Measurements from ENCODE around the gene ADGRV1.

Gene ADGRV1

GRCh38 chr5:90899014-90899604 is 340.5 kb downstream of the ADGRV1 start:
- no peak for FAIRE-seq

DNA sequence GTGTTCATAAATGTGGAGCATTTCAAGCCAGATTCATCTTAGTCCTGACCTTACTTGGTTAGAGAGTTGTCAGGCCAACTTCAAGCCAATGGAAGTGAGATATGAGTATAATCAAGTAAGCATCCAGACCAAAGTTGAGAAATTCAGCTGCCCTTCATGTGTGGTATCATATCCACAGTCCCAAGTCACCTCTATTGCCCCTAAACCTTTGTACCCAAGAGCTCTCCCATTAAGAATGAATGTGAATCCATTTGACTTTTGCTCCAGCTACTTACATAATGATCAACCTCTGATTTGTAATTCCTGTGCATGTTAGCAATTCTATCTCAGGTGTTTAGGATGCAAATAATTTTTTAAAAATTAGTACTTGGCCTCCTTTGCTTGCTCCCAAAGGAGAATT is 342.7 kb downstream of the ADGRV1 start:
- TF ChIP-seq, protein P1, sequence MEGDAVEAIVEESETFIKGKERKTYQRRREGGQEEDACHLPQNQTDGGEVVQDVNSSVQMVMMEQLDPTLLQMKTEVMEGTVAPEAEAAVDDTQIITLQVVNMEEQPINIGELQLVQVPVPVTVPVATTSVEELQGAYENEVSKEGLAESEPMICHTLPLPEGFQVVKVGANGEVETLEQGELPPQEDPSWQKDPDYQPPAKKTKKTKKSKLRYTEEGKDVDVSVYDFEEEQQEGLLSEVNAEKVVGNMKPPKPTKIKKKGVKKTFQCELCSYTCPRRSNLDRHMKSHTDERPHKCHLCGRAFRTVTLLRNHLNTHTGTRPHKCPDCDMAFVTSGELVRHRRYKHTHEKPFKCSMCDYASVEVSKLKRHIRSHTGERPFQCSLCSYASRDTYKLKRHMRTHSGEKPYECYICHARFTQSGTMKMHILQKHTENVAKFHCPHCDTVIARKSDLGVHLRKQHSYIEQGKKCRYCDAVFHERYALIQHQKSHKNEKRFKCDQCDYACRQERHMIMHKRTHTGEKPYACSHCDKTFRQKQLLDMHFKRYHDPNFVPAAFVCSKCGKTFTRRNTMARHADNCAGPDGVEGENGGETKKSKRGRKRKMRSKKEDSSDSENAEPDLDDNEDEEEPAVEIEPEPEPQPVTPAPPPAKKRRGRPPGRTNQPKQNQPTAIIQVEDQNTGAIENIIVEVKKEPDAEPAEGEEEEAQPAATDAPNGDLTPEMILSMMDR (IDR thresholded peaks at IDR 0.05; ENCODE audit: insufficient read depth, missing control alignments) = no peak
- no peak for DNase-seq (ENCODE audit: insufficient read length, low spot score)
- no peak for FAIRE-seq

More at GRCh38 chr5:90899014-90899604, 340.5 kb downstream of the ADGRV1 start:
- DNase-seq (ENCODE audit: insufficient read length, low spot score) = no peak
- TF ChIP-seq, protein P1 (IDR thresholded peaks at IDR 0.05; ENCODE audit: insufficient read depth, missing control alignments) = no peak

DNA sequence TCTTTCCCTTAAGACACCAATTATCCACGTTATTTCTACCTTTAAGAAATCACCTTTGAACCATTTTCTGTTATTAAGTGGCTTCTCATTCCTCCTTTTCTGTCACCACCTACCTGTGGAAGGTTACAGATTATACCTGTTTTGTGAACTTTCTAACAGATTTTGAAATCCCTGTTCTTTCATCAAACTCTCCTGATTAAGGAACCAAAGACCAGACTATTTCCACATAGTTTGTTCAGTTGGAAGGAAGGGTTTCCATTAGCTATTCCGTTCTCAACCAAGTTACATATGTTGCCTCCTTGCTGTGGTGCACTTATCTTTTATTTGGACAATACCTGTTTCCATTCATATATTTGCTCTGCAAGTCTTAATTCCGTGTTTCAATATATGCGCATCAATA is 343.6 kb downstream of the ADGRV1 start:
- TF ChIP-seq, protein P1 (IDR thresholded peaks at IDR 0.05; ENCODE audit: insufficient read depth, missing control alignments) = no peak
- FAIRE-seq (no peak), DNase-seq (ENCODE audit: insufficient read length, low spot score) (no peak)

GRCh38 chr5:90902651-90903386 is 344.2 kb downstream of the ADGRV1 start:
- TF ChIP-seq, protein P1 (IDR thresholded peaks at IDR 0.05; ENCODE audit: insufficient read depth, missing control alignments) = no peak
- DNase-seq (ENCODE audit: insufficient read length, low spot score) (no peak), FAIRE-seq (no peak)

DNA sequence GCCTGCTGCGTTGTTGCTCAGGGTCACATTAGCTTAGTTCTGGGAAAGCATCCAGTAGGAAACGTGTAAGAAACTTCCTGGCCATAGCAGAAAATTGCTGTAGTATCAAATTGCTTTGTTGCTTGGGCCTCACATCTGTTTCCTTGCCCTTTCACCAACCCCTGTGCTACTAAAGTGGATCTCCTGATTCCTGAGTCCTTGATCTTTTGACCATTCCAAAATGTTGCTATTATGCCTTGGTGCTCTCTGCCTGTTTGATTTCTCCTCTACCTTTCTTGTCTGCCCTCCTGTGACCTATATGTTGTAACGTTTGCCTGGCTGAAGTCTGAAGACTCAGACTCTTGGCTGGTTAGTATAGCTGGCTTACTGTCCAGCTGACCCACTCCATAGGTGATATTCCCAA is 350.5 kb downstream of the ADGRV1 start:
- no peak for FAIRE-seq
- TF ChIP-seq, protein P1 (IDR thresholded peaks at IDR 0.05; ENCODE audit: insufficient read depth, missing control alignments) = no peak
- DNase-seq (ENCODE audit: insufficient read length, low spot score) = no peak

DNA sequence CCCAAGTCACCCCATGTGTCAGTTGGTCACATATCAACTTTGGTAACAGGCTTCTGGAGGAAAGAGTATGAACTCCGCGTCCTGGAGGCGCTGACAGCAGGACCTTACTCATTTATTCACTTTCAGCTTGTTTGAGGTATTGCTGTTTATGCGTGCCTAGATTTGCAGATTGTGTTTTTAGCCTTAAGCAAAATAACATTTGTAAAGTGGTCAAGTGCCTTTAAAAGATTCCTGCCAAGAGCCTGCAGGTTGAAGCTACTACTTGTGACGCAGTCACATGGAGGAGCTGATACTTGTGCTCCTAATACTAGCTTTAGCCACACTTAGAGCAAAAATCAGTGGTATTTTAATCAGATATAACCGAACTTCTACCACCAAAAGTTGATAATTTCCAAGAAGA is 351.3 kb downstream of the ADGRV1 start:
- DNase-seq (ENCODE audit: insufficient read length, low spot score) (no peak), FAIRE-seq (no peak)
- TF ChIP-seq, protein P1 (IDR thresholded peaks at IDR 0.05; ENCODE audit: insufficient read depth, missing control alignments) = no peak

GRCh38 chr5:90911169-90911568 is 352.6 kb downstream of the ADGRV1 start:
- FAIRE-seq (no peak), DNase-seq (ENCODE audit: insufficient read length, low spot score) (no peak)
- TF ChIP-seq, protein P1 (IDR thresholded peaks at IDR 0.05; ENCODE audit: insufficient read depth, missing control alignments) = no peak
